ENCODE data around the gene AKAP1.
A peak's percentile ranks its signal among the peaks of the same experiment; 100 is the strongest.
"Not testable (repeated sequence)": the region's sequence is repeated elsewhere in the genome, so short reads cannot be mapped to it uniquely, and the experiment has no call there.

The AKAP1 gene

DNA sequence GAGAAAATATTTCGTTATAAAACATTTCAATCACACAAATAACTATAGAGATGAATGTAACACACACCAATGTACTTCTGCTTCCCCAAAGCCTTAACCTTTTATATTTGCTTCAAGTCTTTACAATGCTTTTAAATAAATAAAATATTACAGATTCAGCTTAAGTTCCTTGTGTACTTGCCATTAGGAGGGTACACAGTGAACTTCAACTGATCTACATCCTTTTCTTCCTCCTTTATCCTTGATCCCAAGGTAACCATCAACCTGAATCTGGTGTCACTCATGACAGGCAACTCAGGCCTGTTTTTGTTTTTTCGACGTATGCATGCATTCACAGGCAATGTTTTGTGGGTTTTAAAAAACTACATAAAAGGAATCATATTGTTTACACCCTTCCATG lies 9.3 kb upstream of the AKAP1 start:
- no peak for DNase-seq

DNA sequence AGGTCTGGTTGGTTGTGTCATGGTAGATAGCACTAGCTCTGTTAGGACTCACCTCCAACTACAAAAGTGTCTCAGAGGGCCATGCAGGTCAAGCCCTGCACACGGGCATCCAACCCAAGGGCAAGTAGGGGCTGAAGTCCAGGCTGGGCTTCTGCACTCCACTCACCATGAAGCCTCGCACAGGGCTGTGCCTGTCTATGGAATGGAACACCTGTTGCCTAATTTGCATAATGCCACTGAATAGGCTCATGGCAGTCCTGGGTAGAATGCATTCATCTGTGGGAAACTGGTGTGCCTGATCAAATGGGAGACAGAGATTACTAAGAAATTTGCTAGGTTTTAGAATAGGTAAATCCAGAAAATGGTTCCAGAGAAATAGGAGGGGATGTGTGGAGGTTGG lies 8.0 kb upstream of the AKAP1 start:
- DNase-seq, result peak; percentile 84 to 91

DNA sequence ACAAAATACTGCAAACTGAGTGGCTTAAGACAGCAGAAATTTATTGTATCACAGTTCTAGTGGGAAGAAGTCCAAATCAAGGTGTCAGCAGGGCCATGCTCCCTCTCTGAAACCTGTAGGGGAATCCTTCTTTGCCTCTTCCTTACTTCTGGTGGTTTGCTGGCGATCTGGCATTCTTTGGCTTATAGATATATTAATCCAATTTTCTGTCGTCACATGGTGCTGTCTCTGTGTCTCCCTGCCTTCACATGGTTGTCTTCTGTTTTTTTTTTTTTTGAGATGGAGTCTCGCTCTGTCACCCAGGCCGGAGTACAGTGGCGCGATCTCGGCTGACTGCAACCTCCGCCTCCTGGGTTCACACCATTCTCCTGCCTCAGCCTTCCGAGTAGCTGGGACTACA lies 6.8 kb upstream of the AKAP1 start:
- no peak for DNase-seq

DNA sequence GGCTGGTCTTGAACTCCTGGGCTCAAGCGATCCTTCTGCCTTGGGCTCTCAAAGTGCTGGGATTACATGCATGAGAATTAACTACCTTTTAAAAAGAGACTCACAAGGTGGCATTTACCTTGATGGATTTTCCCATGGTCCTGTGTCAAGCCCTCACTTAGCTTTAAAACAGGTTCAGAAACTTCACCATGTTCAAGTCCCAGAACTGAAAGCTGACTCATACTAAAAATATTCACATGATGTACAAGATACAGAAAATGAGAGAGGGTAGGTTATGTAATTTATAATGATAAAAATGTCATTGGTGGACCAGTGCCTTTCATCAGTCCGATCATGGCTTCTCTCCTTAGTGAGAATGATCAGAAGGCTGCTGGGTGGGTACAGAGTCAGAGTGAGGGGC lies 4.3 kb upstream of the AKAP1 start:
- DNase-seq, result no peak

DNA sequence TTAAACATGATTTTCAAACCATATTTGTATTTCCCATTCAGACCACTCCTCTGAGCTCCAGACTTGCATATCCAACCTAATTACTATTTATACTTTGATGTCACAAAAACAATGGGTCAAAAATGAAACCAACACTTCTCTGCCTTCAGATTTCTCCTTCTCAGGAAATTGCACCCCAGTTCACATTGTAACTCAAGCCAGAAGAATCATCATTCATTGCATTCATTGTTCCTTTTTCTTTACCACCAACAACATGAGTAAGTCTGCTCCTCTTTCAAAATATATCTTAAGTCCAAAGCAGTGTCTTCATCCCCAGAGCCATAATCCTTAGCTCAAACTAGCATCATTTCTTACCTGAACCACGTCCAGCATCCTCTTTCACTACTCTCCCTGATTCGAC lies 2.6 kb upstream of the AKAP1 start:
- DNase-seq, result no peak

DNA sequence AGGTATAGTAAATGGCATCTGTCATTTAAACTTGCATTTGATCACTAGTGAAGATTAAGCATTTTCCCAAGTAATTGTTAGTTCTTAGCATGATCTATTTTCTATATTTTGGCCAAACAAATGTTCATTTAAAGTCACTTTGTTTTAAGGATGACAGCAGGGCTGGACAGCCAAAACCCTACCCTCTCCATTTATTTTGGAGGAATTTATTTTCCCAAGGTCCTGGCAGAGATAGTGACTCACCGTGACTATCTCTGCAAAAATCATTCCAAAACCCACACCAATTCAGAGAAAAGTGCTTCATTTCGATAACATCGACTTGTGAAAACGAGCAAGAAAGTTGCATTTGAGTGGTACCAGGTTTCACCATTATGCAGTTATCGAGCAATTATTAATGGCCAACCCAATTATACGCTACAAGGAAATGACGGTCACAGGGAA lies 665 bp upstream of the AKAP1 start:
- no peak for DNase-seq

DNA sequence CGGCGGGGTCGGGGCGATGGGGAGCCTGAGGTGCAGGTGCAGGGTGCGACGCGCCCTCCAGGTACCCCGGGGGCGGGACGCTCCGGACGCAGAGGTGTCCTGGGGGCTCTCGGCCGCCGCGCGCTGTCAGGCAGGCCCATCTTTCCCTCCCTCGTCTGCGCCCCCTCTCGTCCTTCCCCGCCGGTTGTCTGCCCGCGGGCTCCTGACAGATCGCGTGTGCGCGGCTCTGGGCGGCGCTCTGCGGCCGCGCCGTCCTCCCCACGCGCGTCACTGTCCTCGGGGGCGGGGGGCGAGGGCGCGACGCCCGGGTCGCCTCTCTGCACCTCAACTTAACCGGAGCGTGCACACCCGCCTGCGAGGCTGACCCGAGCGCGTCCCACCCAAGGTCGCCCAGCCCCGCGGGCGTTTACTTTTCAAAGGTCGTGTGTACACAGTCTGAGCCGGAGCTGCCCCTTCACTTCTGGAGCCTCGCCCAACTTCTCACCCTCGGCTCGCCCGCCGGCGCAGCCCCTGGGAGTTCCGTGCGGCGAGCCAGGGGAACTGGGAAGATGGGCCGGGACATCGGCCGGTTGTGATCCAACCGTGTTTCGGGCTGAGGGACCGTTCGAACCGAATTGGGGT lies 512 bp downstream of the AKAP1 start:
- DNase-seq, result peak; percentile 41 to 86

DNA sequence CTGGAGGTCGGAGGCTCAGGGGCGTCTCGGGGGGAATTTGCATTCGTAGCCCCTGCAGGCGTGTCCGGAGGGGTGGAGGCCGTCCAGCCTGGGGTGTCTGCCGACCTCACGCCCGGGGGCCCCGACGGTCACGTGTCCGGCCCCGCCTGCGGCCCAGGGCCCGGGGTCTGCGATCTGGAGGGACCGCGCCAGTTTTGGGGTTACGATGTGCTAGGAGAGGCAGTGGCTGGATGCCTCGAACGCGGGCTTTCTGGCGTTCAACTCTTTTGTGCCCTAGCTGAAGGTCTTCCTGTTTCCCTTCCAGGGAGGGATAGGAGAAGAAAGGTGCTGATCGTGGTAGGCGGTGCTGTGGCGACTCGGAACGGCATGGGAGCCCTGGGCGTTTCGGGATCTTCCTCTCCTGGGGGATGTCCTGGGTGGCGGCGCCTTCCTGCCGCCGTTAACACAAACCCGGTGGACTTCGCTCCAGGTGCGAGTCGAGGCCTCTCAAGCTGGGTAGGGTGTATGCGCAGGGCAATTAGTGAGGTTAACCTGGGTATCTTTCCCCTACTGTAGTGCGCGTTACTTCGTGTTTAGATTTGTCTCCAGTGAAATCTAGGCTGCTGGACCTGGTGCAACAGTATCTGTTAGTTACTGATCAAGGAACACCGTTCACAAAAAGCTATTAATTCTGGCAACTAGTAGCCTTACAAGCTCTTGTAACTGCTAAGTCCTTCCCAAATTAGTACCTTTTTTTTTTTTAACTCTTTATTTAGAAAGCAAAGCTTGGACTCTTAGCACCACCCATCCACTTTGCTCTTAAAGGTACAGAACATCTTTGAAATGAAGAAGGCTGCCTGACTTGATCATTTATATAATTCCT lies 1.3 kb downstream of the AKAP1 start:
- peak; percentile 49 to 80 for DNase-seq

DNA sequence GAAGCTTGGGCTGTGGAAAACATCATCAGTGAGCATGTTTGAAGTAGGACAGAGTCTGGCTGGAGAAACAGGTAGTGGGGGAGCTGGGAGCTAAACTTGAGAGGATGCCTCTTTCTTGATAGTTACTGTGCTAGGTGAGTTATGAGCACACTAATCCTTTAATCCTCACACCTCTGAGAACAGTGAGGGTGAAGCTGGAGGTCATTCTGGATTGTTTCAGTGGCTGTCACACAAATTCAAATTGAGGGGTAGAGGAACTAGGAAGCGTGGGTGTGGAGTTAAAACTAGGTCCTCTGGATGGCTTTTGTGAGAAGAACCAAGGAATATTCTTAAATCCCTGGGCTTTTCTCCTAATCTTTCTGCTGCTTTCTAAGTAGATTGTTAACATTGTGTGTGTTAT lies 3.3 kb downstream of the AKAP1 start:
- no peak for DNase-seq

DNA sequence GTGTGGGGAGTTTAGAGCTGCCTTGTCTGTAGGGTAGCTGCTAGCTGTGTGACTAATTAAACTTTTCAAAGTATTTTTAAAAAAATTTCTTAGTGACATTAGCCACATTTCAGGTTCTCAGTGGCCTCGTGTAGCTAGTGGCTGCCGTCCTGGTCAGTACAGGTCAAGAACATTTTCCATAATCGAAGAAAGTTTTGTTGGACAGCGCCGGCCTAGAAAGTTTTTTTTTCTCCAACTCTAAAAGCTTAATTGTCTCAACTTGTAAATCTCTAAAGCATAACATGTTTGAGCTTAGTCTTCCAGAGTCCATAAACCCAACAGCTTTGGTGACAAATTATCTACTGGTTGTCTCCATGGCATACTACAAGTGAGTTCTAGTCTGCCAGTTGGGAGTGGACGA lies 4.3 kb downstream of the AKAP1 start:
- no peak for DNase-seq

DNA sequence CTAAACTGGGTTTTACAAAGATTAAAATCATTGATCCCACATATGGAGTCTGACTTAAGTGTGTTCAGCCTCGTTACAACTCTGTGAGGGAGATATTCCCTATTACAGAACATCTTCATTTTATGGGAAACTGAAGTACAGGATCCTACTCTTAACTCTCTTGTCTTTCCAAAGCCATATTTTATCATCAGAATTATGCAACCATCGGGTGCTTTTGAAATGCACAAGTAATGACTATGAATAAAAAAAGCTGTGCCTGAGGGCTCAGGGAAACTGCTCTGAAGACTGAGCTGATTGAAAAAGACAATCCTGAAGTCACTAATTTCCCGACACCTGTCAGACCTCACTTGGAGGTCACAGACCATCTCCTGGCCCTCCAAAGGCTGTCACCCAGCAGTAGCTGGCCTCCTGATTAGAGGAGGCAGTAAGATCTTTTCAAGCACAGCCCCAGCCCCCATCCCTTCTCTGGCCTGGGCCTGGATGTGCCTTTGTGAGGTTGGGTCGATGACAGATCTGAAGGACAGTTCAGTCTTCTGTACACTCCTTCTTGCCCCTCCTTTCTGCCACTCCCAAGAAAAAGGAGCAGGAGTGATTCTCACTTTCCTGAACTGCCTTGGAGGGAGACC lies 5.6 kb downstream of the AKAP1 start:
- DNase-seq, result no peak

DNA sequence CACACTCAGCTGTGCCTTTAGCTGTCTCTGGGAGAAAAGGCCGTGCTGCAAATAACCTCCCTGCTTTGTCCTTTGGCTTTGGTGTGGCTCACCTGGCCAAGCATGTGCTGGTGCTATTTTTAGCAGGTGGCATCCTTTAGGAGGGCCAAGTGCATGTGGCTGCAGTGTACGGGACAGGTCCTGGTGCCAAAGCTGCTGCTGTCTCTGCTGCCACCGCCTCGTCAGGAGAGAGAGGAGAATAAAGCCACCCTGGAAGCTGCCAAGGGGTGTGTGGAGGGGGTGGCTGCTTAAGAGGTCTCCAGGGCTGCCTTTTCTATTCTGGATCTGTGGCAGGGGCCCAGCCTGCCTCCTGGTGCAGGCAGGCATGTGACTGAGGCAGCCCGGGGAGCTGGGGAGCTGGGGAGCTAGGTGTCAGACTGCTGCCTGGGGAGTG lies 6.2 kb downstream of the AKAP1 start:
- DNase-seq, result no peak

DNA sequence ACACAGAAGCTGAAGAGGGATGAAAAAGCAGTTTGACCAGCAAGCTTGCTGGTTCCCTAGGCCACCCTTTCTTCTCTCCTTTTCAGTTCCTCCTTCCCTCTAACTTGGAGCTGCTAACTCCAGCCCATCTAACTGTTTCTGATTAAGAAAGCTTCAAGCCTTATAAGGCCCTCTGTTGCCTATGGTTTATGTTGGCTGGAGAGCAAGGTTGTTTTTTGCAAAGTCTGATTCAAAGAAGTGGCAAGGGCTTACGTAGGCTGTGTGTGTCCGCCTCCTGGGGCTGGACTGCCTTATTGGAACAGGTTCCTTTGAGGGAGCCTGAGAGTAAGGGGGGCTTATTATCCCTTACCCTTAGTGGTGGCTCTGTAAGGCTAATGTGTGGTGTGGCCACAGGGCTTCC lies 7.1 kb downstream of the AKAP1 start:
- DNase-seq, result no peak

DNA sequence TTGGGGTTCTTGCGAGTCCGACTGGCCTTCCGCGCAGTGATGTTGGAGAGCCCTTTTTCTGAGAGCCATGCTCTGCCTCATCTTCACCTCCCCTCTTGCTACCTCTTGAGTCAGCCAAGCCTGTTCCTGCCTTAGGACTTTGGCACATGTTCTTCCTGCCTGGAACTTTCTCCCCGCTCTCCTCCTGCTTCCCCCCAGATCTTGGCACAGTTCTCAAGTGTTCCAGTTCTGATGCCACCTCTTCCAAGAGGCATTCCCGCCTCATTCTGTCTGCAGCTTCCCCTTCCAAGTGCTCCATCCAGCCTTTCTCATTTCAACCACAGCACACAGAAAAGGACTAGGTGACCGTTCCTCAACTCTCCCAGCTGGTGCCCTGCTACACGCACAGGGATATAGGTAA lies 7.7 kb downstream of the AKAP1 start:
- no peak for DNase-seq

DNA sequence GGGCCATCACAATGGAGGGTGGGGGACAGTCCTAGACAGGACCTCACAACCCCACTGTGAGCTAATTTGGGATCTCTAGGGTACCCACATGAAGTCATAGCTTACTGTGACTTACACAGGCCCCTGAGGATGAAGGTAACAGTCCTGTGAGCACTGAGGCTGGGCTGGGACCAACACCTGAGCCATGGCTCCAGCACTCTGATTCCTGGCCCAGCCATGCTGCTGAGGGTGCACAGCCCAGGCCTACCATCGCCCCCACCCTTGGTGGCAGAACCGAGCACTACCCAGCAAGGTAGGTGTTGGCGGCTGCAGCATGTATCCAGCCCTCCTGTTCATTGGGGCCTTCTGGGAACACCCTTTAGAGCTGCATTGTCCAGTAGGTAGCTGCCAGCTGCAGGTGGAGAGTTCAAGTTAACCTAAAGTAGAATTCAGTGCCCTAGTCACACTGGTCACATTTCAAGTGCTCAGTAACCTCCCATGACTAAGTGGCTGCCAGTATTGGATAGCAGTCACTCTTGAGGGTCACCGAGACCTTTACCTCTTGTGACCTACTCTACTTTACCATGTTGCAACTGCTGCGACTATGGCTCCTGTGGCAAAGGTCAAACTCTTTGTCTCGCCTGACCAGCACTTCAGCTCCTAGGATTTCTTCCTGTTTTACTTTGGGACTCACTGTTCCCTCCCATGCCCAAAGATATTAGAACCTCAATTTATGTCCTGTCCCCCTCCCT lies 11.6 kb downstream of the AKAP1 start:
- no peak for DNase-seq

DNA sequence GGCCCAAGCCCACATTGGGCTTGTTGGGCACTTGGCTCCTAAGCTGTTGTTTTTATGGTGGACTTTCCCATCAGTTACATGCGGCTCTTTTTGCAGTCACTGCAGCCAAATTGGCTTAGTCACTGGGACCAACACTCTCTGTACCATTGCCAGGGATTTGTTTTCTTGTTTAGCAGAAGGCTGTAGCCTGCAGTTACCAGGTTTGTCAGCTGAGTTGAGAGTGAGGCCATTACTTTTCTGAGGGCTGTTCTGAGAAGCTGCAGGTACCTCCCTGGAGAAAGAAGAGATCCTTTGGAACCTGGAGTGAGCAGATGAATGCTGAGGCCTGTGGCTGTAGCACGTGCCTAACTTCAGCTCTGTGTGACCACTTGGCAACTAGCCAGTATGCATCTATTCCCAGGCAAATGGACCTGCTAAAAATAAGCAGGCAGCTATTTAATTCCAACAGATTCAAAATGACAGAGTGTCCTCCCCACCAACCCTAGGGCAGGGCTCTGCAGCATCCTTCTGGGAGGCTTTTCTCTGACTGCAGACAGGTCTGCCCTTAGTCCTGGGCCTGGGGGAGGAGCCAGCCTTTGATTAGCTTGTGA lies 12.9 kb downstream of the AKAP1 start:
- DNase-seq, result peak; percentile 45 to 55

DNA sequence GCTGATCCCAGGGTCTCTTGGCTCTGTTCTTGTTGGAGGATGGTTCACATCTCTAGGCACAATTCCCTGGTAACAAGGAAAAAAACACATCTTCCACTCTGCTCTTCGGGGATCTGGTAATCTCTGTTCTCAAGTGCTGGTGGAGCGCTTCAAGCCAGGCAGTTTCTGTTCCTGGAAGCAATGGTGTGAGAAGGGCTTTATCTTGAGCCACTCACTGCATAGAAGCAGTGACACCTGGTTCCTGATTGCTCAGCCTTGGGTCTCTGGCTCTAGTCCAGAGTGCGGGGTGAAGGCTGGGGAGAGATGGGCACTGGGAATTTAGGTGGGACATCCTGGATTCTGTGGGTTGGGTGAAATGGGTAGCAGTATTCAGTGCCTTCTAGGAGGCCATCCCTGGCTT lies 14.1 kb downstream of the AKAP1 start:
- no peak for DNase-seq

DNA sequence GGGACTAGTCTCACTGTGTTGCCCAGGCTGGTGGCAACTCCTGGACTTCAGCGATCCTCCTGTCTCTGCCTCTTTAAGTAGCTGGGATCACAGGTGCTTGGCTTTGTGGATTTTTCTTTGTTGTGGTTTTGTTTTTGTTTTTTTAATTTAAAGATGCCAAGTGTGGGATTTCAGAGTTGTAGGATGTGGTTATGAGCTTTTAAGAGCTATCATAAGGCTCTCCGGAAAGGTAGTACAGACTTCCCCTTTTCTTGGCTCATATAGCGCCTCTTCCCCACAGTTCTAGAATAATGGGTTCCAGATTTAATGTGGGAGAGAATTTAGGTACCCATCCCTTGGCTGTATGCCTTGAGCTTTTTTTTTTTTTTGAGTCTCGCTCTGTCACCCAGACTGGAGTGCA lies 17.1 kb downstream of the AKAP1 start:
- DNase-seq, result no peak

DNA sequence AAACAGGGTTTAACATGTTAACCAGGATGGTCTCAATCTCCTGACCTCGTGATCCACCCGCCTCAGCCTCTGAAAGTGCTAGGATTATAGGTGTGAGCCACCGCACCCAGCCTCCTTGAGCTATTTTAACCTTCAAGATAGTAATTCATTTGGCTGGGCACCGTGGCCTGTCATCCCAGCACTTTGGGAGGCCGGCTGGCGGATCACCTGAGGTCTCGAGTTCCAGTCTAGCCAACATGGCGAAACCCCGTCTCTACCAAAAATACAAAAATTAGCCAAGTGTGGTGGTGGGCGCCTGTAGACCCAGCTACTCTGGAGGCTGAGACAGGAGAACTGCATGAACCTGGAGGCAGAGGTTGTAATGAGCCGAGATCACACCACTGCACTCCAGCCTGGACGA lies 17.6 kb downstream of the AKAP1 start:
- DNase-seq, result not testable (repeated sequence)

DNA sequence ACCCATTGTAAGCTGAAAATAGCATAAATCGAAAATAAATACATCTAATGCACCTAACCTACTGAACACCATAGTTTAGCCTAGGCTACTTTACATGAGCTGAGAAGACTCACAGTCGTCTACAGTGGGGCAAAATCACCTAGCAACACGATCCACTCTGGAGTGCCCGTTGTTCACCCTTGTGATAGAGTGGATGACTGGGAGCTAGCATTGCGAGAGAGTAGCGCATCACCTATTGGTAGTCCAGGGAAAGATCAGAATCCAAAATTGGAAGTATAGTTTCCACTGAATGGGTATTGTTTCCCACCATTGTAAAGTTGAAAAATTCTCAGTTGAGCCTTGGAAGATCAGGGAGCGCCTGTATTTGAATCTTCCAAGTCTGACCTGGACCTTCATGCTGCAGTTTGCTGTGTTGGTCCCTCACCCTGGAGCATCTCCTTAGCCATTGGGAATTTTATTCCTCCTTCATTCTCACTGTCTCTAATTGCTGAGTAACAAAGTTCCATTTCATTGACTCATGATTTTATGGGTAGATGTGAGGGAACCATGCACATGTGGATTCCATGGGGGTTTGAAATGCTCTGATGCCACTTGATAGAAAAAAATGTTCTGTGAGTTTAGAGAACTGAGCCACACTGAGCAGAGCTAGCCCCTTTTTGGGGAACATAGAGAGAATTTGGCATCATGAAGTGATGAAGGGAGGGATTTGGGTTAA lies 19.6 kb downstream of the AKAP1 start:
- no peak for DNase-seq

DNA sequence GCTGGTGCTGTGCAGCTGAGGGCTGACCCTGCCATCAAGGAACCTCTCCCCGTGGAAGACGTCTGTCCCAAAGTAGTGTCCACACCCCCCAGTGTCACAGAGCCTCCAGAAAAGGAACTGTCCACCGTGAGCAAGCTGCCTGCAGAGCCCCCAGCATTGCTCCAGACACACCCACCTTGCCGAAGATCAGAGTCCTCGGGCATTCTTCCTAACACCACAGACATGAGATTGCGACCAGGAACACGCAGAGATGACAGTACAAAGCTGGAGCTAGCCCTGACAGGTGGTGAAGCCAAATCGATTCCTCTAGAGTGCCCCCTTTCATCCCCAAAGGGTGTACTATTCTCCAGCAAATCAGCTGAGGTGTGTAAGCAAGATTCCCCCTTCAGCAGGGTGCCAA lies 20.5 kb downstream of the AKAP1 start:
- no peak for DNase-seq

DNA sequence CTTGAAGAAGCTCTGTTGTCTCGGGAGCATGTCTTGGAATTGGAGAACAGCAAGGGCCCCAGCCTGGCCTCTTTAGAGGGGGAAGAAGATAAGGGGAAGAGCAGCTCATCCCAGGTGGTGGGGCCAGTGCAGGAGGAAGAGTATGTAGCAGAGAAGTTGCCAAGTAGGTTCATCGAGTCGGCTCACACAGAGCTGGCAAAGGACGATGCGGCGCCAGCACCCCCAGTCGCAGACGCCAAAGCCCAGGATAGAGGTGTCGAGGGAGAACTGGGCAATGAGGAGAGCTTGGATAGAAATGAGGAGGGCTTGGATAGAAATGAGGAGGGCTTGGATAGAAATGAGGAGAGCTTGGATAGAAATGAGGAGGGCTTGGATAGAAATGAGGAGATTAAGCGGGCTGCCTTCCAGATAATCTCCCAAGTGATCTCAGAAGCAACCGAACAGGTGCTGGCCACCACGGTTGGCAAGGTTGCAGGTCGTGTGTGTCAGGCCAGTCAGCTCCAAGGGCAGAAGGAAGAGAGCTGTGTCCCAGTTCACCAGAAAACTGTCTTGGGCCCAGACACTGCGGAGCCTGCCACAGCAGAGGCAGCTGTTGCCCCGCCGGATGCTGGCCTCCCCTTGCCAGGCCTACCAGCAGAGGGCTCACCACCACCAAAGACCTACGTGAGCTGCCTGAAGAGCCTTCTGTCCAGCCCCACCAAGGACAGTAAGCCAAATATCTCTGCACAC lies 21.2 kb downstream of the AKAP1 start:
- peak; percentile 34 to 73 for DNase-seq

Measured in NCI-H526 (cell line).